SIG-M5 treated with dmso at 0.1 percent for 504 hours (cell line): ENCODE data around the gene ZNF57.
"Not testable (repeated sequence)": the region's sequence is repeated elsewhere in the genome, so short reads cannot be mapped to it uniquely, and the experiment has no call there.

Experiments
- DNase-seq: peaks from one replicate; lab custom pipeline; 2025; ENCODE audit not compliant: unreplicated experiment; lab: John Stamatoyannopoulos, UW

Gene ZNF57

DNA sequence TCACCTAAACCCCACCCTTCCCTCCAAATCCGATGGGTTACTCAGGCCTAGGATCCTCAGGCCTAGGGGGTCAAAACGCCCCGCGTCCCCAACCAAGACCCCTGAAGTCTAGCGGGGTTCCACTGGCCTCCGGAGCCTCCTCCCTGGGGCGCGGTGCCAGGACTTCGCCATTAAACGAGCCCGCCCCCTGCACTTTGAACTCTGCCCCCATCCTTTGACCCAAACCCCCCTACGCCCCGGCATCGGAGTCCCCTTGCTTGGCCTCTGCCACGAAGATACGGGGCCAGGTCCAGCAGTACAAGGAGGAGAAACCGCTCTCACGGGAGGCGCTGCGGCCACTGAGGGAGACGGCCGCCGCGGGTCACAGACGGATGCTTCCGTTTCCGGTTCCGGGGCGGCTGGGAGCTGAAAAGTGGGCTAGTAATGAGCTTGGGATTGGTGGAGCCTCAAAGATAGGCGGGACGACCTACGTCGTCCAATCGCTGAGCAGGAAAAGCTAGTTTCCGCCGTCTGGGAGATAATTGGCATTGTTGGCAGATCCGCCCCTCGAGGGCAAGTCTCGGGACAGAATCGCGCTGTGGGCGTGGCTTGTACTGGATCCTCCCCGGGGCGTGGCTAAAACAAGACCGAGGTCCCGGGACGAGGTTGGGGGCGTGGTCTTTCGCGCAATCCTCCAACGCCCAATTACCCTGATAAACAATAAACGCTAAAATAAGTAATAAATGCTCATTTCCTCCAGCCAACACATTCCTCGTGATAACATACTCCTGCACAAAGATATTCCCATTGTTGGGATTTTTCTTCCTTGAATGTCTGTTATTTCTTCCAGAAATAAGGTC is 49.8 kb downstream of the ZNF57 start:
- DNase-seq = peak; percentile 98

GRCh38 chr19:2952953-2953481 is 52.3 kb downstream of the ZNF57 start:
- DNase-seq = peak; percentile 53

- no peak for DNase-seq
Measured at GRCh38 chr19:2957160-2957559, 56.4 kb downstream of the ZNF57 start.

DNA sequence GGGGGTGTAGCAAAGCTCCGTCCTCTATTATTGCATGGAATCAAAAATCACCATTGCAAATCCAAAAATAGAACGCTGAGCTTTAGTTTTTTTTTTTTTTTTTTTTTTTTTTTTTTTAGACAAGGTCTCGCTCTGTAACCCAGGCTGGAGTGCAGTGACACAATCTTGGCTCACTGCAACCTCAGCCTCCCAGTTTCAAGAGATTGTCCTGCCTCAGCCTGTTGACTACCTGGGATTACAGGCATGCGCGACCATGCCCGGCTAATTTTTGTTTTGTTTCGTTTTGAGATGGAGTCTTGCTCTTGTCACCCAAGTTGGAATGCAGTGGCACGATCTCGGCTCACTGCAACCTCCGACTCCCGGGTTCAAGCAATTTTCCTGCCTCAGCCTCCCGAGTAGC is 59.4 kb downstream of the ZNF57 start:
- no peak for DNase-seq

- peak; percentile 77 for DNase-seq
Measured at GRCh38 chr19:2962018-2962670, 61.4 kb downstream of the ZNF57 start.

GRCh38 chr19:2963122-2963521 is 62.4 kb downstream of the ZNF57 start:
- no peak for DNase-seq

- DNase-seq = not testable (repeated sequence)
Measured at GRCh38 chr19:2963631-2964030, 62.9 kb downstream of the ZNF57 start.

GRCh38 chr19:2964874-2965273 is 64.1 kb downstream of the ZNF57 start:
- DNase-seq = no peak

DNA sequence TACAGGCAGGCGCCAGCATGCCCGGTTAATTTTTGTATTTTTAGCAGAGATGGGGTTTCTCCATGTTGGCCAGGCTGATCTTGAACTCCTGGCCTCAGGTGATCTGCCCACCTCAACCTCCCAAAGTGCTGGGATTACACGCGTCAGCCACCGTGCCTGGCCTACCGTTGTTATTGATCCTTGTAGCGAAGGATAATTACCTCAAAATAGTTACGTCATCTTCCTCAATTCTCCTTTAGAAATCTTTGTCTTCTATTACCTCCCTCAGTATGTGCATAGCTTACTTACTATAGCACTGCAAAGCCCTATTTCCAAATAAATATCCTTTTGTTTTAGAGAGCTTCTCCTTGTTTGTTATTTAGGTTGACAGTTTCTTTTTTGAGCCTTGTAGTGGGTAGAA is 67.2 kb downstream of the ZNF57 start:
- DNase-seq = no peak
